Fibroblast of villous mesenchyme (primary cell): Measurements from ENCODE around the gene OR51V1. TPM values are rescaled to one million over a fixed set of nuclear protein-coding genes. Genes with fewer than 3 reads are reported as not detected.

Experiments used
- DNase-seq: peaks from one replicate; pipeline ENCODE4 v3.0.0-alpha.2; 2010; ENCODE audit warnings: low read depth
- H3K4me3 ChIP-seq: 2 replicates; pipeline ENCODE4 v1.5.1; 2011; ENCODE audit warnings: low read depth, mild to moderate bottlenecking, low read length
- CTCF ChIP-seq: IDR thresholded peaks from 2 replicates; pipeline ENCODE4 v1.5.1; 2012; ENCODE audit warnings: low read depth, mild to moderate bottlenecking, low read length; ENCODE audit not compliant: insufficient read depth
- total RNA-seq: library from RNA; depleted of rRNA; stranded (reverse); fragments of >200 nt; gene quantifications from 2 replicates; pipeline ENCODE4 v1.2.3, GENCODE V29; 2012

The OR51V1 gene
- total RNA-seq, 1 donor = not detected

GRCh38 chr11:5204787-5205186, 4.3 kb upstream of the OR51V1 start:
- no peak overlapping the region for H3K4me3 ChIP-seq
- DNase-seq = peak; percentile 81
- TF ChIP-seq CTCF = peak; percentile 62

- no peak for TF ChIP-seq CTCF
- no peak overlapping the region for H3K4me3 ChIP-seq
- DNase-seq = no peak
Measured at GRCh38 chr11:5203366-5203765, 2.9 kb upstream of the OR51V1 start.

GRCh38 chr11:5198285-5198684, 2.2 kb downstream of the OR51V1 start:
- no peak overlapping the region for H3K4me3 ChIP-seq
- TF ChIP-seq CTCF = no peak
- DNase-seq = no peak

- no peak overlapping the region for H3K4me3 ChIP-seq
- no peak for TF ChIP-seq CTCF
- peak; percentile 24 for DNase-seq
Measured at GRCh38 chr11:5197536-5197935, 2.9 kb downstream of the OR51V1 start.

- TF ChIP-seq CTCF = no peak
- no peak overlapping the region for H3K4me3 ChIP-seq
- peak; percentile 8 for DNase-seq
Measured at GRCh38 chr11:5196731-5197130, 3.8 kb downstream of the OR51V1 start.

GRCh38 chr11:5196067-5196466, 4.4 kb downstream of the OR51V1 start:
- no peak for DNase-seq
- H3K4me3 ChIP-seq = no peak overlapping the region
- no peak for TF ChIP-seq CTCF

- no peak for DNase-seq
- TF ChIP-seq CTCF = no peak
- no peak overlapping the region for H3K4me3 ChIP-seq
Measured at GRCh38 chr11:5192738-5193137, 7.7 kb downstream of the OR51V1 start.
